BLaER1 (cell line): ENCODE data around the gene CMIP.
A peak's percentile ranks its signal among the peaks of the same experiment; 100 is the strongest.

Experiments used
- H3K27ac ChIP-seq: shearing (Covaris generic); formaldehyde crosslinking; 2 replicates; pipeline ENCODE4 v1.8.1; 2022
- H3K27me3 ChIP-seq: shearing (Covaris generic); formaldehyde crosslinking; 2 replicates; pipeline ENCODE4 v1.8.1; 2022
- H3K36me3 ChIP-seq: shearing (Covaris generic); formaldehyde crosslinking; 2 replicates; pipeline ENCODE4 v1.8.1; 2022
- H3K4me1 ChIP-seq: shearing (Covaris generic); formaldehyde crosslinking; 2 replicates; pipeline ENCODE4 v1.8.1; 2022
- H3K4me2 ChIP-seq: shearing (Covaris generic); formaldehyde crosslinking; 2 replicates; pipeline ENCODE4 v1.8.1; 2022
- H3K4me3 ChIP-seq: shearing (Covaris generic); formaldehyde crosslinking; 2 replicates; pipeline ENCODE4 v1.8.1; 2022
- H3K9ac ChIP-seq: shearing (Covaris generic); formaldehyde crosslinking; 2 replicates; pipeline ENCODE4 v1.8.1; 2022
- H3K9me3 ChIP-seq: shearing (Covaris generic); formaldehyde crosslinking; 2 replicates; pipeline ENCODE4 v1.8.1; 2022
- H4K20me1 ChIP-seq: shearing (Covaris generic); formaldehyde crosslinking; 2 replicates; pipeline ENCODE4 v1.8.1; 2022
- Cebpa-rat ChIP-seq: shearing (Covaris generic); IDR thresholded peaks from 2 replicates; pipeline ENCODE4 v1.8.1; 2022

The CMIP gene

GRCh38 chr16:81484908-81485624 lies 40.5 kb downstream of the CMIP start:
- Histone ChIP-seq H3K27ac (peak overlapping the region; percentile 71; the same call in 1 of the 2 replicates), H3K9me3 (no peaks in the 10 kb centered on the region), H3K27me3 (no peaks in the 10 kb centered on the region), H3K9ac (no peak overlapping the region), H3K36me3 (peaks cover 42% of the 10 kb centered on the region), H3K4me2 (no peak overlapping the region), H3K4me3 (no peak overlapping the region), H3K4me1 (peaks cover 100% of the 10 kb centered on the region), H4K20me1 (peaks cover 100% of the 10 kb centered on the region)
- TF ChIP-seq Cebpa-rat = no peak

DNA sequence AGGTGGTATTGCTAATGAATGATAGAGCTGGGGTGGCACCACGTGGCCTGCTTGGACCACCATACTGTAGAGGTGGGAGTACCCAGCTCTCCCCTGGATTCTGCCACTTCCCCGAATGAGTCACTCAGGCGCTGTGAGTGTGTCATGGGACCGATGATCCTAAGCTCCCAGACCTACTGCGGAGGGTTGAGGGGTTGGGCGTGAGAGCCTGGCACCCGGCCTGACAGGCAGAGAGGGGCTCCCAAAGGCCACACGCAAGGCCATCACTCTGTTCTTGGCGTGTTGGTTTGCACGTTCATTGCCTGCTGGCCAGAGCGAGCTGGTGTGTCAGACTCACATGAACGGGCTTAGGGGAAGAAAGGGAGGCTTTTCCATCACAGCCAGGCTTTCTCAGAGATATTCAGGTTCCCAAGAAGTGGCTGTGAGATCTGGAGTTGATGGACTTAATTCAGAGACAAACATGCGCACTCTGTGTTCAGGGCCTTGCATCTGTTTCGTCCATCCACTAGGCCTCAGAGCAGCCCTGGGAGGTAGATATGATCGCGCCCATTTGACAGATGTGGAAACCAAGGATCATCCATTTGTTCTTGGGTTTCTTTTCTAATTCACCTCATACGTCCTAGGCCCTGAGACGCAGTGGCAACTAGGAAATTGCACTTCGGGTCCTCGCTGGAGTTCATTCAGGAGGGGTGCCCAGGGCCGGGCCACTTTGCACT lies 41.4 kb downstream of the CMIP start:
- H3K4me1 ChIP-seq = peaks cover 100% of the 10 kb centered on the region

GRCh38 chr16:81486540-81487061 lies 42.0 kb downstream of the CMIP start:
- H3K9me3 ChIP-seq = no peaks in the 10 kb centered on the region
- H3K4me1 ChIP-seq = peaks cover 100% of the 10 kb centered on the region
- H3K36me3 ChIP-seq = peaks cover 42% of the 10 kb centered on the region
- no peak for TF ChIP-seq Cebpa-rat
- 0 out of 2 replicates have a peak overlapping the region, but pooled peaks have one; percentile 7 for H3K4me2 ChIP-seq
- no peak overlapping the region for H3K4me3 ChIP-seq
- no peaks in the 10 kb centered on the region for H3K27me3 ChIP-seq
- no peak overlapping the region for H3K9ac ChIP-seq
- H3K27ac ChIP-seq = no peak overlapping the region
- H4K20me1 ChIP-seq = peaks cover 100% of the 10 kb centered on the region

More for the DNA sequence above, 41.4 kb downstream of the CMIP start:
- H3K9me3 ChIP-seq = no peaks in the 10 kb centered on the region
- H4K20me1 ChIP-seq = peaks cover 100% of the 10 kb centered on the region
- H3K4me3 ChIP-seq = no peak overlapping the region
- no peak overlapping the region for H3K4me2 ChIP-seq
- no peak for TF ChIP-seq Cebpa-rat
- no peak overlapping the region for H3K27ac ChIP-seq
- no peaks in the 10 kb centered on the region for H3K27me3 ChIP-seq
- H3K36me3 ChIP-seq = peaks cover 42% of the 10 kb centered on the region
- H3K9ac ChIP-seq = no peak overlapping the region

DNA sequence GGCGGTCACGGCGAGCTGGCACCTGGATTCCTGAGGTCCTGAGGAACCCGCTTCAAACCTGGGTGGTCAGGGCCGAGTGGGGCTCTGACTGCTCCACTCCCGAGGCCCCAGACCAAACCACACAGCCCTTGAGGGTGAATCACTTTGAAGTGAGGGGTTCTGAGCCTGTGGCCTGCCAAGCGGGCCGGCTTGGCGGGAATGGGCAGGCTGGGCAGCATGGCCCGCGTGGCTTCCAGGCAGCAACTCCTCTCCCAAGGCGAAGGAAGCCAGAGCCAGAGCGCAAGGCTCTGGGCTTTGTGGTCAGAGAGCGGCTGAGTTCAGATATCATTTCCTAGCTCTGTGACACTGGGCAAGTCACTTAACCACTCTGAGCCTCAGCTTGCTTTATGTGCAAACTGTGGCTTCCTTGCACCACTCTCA lies 42.7 kb downstream of the CMIP start:
- H3K4me1 ChIP-seq = peaks cover 100% of the 10 kb centered on the region
- H3K27me3 ChIP-seq = no peaks in the 10 kb centered on the region
- H4K20me1 ChIP-seq = peaks cover 100% of the 10 kb centered on the region
- no peak for TF ChIP-seq Cebpa-rat
- peaks cover 42% of the 10 kb centered on the region for H3K36me3 ChIP-seq
- H3K4me2 ChIP-seq = peak overlapping the region; percentile 91
- no peaks in the 10 kb centered on the region for H3K9me3 ChIP-seq
- H3K4me3 ChIP-seq = no peak overlapping the region
- no peak overlapping the region for H3K9ac ChIP-seq
- 0 out of 2 replicates have a peak overlapping the region, but pooled peaks have one; percentile 14 for H3K27ac ChIP-seq

DNA sequence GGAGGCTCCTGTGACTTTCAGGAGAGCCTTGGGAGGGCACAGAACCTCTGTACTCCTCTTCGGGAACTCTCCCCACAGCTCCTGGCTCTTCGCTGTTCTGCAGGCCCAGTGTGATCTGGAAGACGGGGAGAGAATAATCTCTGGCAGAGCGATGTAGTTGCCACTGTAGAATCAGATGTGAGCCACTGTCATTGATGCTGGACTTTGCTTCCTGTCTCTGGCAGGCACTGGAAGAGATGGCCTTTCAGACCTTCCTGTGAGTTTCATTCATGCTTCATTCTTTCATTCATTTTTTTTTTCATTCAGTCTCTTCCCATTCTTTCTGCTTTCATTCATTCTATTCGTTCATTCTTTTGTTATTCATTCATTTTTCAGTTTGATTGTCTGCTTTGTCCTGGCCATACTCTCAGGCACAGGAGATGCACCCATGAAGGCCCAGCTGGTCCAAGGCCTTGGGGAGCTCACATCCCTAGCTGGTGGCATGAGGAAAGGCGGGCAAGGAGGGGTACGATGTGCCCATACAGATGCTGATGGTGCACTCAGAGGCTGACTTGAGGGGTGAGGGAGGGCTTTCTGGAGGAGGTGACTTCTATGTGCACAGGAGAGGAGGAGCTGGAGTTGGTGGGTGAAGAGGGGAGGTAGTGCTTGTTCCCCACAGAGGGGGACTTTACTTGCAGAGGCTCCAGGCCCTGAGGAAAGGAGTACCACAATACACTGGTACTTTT lies 44.2 kb downstream of the CMIP start:
- H3K4me2 ChIP-seq = peak overlapping the region; percentile 91
- 0 out of 2 replicates have a peak overlapping the region, but pooled peaks have one; percentile 4 for H3K4me3 ChIP-seq
- H3K27me3 ChIP-seq = no peaks in the 10 kb centered on the region
- H3K36me3 ChIP-seq = peaks cover 28% of the 10 kb centered on the region; the same call in 1 of the 2 replicates
- no peaks in the 10 kb centered on the region for H3K9me3 ChIP-seq
- H3K9ac ChIP-seq = no peak overlapping the region
- no peak for TF ChIP-seq Cebpa-rat
- H4K20me1 ChIP-seq = peaks cover 98% of the 10 kb centered on the region
- H3K27ac ChIP-seq = peak overlapping the region; percentile 75
- H3K4me1 ChIP-seq = peaks cover 100% of the 10 kb centered on the region

- no peak for TF ChIP-seq Cebpa-rat
- peak overlapping the region; percentile 91 for H3K4me2 ChIP-seq
- peaks cover 22% of the 10 kb centered on the region; the same call in 1 of the 2 replicates for H3K36me3 ChIP-seq
- H4K20me1 ChIP-seq = peaks cover 98% of the 10 kb centered on the region
- H3K4me3 ChIP-seq = 0 out of 2 replicates have a peak overlapping the region, but pooled peaks have one; percentile 4
- H3K9me3 ChIP-seq = no peaks in the 10 kb centered on the region
- H3K27ac ChIP-seq = peak overlapping the region; percentile 75
- no peaks in the 10 kb centered on the region for H3K27me3 ChIP-seq
- H3K4me1 ChIP-seq = peaks cover 100% of the 10 kb centered on the region
- H3K9ac ChIP-seq = peak overlapping the region; percentile 59; the same call in 1 of the 2 replicates
These were observed 45.1 kb downstream of the CMIP start for GRCh38 chr16:81489547-81490267.

DNA sequence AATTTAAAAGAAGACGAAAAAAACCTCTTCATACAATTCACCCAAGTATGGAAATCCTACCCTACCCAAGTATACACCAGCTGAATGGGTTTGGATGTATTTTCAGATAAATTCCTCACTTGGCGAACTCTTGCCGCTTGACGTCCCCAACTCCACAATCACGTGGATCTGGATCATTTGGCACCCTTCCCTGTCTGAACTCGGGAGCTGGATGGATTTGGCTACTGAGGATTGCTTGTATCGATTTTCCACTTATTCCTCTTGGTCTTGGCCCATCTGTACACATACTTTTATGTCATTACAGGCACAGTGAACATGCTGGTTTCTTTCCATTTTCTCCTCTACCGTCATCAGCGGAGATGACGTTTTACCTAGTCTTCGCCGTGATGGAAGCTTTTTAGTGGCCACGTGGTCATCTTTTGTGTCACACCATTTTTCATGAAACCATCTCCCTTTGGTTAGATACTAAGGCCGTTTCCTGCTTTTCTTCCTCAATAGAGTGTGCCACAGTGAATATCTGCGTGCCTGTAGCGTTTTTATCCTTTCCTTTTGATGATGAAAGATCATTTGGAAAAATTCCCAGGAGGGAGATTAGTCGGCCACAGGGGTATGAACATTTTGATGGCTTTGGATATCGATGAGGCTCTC lies 47.1 kb downstream of the CMIP start:
- H3K27ac ChIP-seq = peak overlapping the region; percentile 76
- H3K36me3 ChIP-seq = peaks cover 6% of the 10 kb centered on the region; the same call in 1 of the 2 replicates
- no peak overlapping the region for H3K4me3 ChIP-seq
- H3K9ac ChIP-seq = peak overlapping the region; percentile 69
- no peaks in the 10 kb centered on the region for H3K27me3 ChIP-seq
- H3K4me2 ChIP-seq = peak overlapping the region; percentile 91
- no peaks in the 10 kb centered on the region for H3K9me3 ChIP-seq
- no peak for TF ChIP-seq Cebpa-rat
- H3K4me1 ChIP-seq = peaks cover 100% of the 10 kb centered on the region
- H4K20me1 ChIP-seq = peaks cover 98% of the 10 kb centered on the region

DNA sequence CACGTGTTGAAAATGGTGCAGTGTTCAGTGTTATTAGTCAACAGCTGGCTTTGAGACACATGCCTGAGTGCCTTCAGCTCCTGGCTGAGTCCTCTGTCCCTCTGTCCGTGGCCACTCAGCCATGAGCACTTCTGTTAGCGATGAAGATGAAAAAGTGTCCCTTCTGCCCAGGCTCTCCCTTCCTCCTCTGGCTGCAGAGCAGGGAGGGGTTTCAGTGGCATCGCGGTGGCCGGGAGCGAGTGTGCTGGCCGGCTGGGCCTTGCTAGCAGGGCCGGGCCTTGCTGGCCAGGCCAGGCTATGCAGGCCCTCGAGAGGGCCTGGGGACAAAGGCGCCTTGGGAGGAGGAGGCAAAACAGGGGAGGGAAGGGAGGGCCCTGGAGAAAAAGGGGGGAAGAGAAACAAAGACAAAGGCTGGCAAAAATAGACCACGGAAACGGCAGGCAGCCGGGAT lies 47.7 kb downstream of the CMIP start:
- 0 out of 2 replicates have a peak overlapping the region, but pooled peaks have one; percentile 4 for H3K4me3 ChIP-seq
- peaks cover 4% of the 10 kb centered on the region; the same call in 1 of the 2 replicates for H3K36me3 ChIP-seq
- H3K4me1 ChIP-seq = peaks cover 100% of the 10 kb centered on the region
- H3K4me2 ChIP-seq = peak overlapping the region; percentile 91
- H3K27ac ChIP-seq = peak overlapping the region; percentile 76
- H3K27me3 ChIP-seq = no peaks in the 10 kb centered on the region
- TF ChIP-seq Cebpa-rat = no peak
- H3K9ac ChIP-seq = peak overlapping the region; percentile 69
- no peaks in the 10 kb centered on the region for H3K9me3 ChIP-seq
- peaks cover 98% of the 10 kb centered on the region for H4K20me1 ChIP-seq
